SK-N-MC (cell line): Measurements from ENCODE around the gene ZNF644.

Experiments used
- EZH2 ChIP-seq: fragments of 200-600 bp; sonication (generic); IDR thresholded peaks from one replicate; pipeline ENCODE4 v1.6.1; 2017; ENCODE audit warnings: antibody characterized with exemption
- FOXP2 ChIP-seq: optimal IDR thresholded peaks from 2 replicates; pipeline ENCODE3; 2011; ENCODE audit warnings: mild to moderate bottlenecking, moderate library complexity; ENCODE audit not compliant: insufficient read depth; ENCODE audit errors: extremely low read length, control extremely low read depth
- POLR2AphosphoS5 ChIP-seq: IDR thresholded peaks from 2 replicates; pipeline ENCODE4 v1.6.1; 2012; ENCODE audit warnings: mild to moderate bottlenecking, low read depth, low read length, borderline replicate concordance

- TF ChIP-seq EZH2 (no peak), POLR2AphosphoS5 (no peak), FOXP2 (no peak)
These were observed 48.5 kb upstream of the ZNF644 start for GRCh38 chr1:91070298-91070697.
